ENCODE data around the gene LINC00237.
A peak's percentile ranks its signal among the peaks of the same experiment; 100 is the strongest.

Gene LINC00237

GRCh38 chr20:21090111-21090618, 16.0 kb downstream of the LINC00237 start:
- peaks cover 46% of the 10 kb centered on the region for H3K27me3 ChIP-seq (ENCODE audit: insufficient read depth, low read length)

DNA sequence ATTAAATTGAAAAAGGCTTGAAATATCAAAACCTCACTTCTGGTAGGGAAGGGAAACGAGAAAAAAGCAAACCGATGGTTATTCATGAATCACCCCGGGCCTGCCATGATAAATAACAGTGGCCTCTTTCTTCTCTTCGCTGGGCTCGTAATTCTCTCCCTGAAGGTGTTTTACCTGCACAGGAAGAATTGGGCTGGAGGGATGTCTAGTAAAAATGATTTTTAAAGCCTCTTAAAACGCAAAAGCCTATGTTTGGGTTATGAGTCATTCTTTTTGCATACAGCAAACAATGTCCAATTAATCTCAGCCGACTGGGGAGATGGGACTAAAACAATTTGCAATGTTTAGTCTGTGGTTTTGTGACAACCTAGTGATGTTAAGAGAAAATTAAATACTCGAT, 16.8 kb downstream of the LINC00237 start:
- Histone ChIP-seq H3K9ac (ENCODE audit: low read depth, low read length) (no peak overlapping the region), H3K9me3 (ENCODE audit: insufficient read depth, low read depth, low read length) (no peaks in the 10 kb centered on the region), H3K27me3 (ENCODE audit: insufficient read depth, low read length) (peaks cover 42% of the 10 kb centered on the region), H3K4me1 (ENCODE audit: insufficient read depth, low read length) (peaks cover 28% of the 10 kb centered on the region), H3K36me3 (ENCODE audit: insufficient read depth, low read depth, low read length) (no peaks in the 10 kb centered on the region), H3K27ac (ENCODE audit: low read length) (no peak overlapping the region), H3K4me3 (ENCODE audit: low read length) (peak overlapping the region; percentile 41; the same call in 1 of the 2 replicates)

More at GRCh38 chr20:21090111-21090618, 16.0 kb downstream of the LINC00237 start:
- Histone ChIP-seq H3K36me3 (ENCODE audit: insufficient read depth, low read depth, low read length) (no peaks in the 10 kb centered on the region), H3K9me3 (ENCODE audit: insufficient read depth, low read depth, low read length) (no peaks in the 10 kb centered on the region), H3K4me1 (ENCODE audit: insufficient read depth, low read length) (peaks cover 28% of the 10 kb centered on the region), H3K9ac (ENCODE audit: low read depth, low read length) (peak overlapping the region; percentile 9; the same call in 1 of the 2 replicates), H3K4me3 (ENCODE audit: low read length) (peak overlapping the region; percentile 41; the same call in 1 of the 2 replicates), H3K27ac (ENCODE audit: low read length) (no peak overlapping the region)

DNA sequence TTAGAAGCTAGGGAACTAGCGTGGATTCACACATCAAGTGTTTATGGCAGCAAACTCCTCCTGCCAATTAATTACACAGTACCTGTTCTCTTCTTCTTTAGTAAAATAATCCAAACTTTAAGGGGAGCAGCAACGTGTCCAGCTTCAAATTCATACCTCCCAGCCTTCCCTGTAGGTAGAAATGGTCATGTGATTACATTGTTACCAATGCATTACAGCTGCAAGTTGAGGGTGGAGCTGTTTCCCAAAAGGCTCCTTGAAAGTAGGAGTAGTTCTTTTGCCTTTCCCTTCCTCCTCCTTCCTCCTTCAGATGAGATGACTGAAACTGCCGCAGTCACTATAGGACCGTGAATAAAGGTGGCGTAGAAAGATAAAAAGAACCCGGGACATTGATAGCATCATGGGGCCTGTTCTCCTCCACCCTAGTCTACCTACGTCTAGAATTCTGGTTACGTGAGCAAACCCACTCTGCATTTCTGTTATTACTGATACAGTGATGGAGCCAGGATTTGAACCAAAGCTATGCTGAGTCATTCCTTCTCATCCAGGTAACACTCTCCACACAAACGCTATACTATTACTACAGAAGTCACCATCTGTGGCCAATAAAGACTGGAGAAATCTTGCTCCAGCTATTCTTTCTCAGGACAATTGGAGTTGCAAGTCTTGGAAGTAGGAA, 18.2 kb downstream of the LINC00237 start:
- Histone ChIP-seq H3K9me3 (ENCODE audit: insufficient read depth, low read depth, low read length) (no peaks in the 10 kb centered on the region), H3K4me1 (ENCODE audit: insufficient read depth, low read length) (peaks cover 28% of the 10 kb centered on the region), H3K27me3 (ENCODE audit: insufficient read depth, low read length) (peaks cover 28% of the 10 kb centered on the region), H3K9ac (ENCODE audit: low read depth, low read length) (no peak overlapping the region), H3K36me3 (ENCODE audit: insufficient read depth, low read depth, low read length) (no peaks in the 10 kb centered on the region), H3K4me3 (ENCODE audit: low read length) (no peak overlapping the region), H3K27ac (ENCODE audit: low read length) (no peak overlapping the region)

DNA sequence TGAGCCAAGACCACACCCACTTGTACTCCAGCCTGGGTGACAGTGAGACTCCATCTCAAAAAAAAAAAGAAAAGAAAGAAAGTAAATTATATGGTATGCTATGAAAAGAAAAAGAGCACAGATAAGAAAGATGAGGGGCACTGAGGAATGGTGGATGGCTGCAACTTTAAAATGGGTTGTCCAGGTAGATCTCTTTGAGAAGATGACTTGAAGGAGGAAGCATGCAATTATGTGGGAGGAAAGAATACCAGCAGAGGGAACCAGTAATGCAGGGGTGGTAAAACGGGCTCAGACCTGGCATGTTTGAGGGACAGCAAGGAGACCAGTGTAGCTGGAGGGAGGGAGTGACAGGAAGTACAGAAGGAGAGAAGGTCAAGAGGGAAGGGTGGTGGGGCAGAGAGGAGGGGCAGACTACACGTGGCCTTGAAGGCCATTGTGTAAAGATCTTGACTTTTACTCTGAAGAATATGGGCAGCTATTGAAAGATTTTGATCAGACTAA, 22.3 kb downstream of the LINC00237 start:
- no peaks in the 10 kb centered on the region for H3K9me3 ChIP-seq (ENCODE audit: insufficient read depth, low read depth, low read length)
- no peak overlapping the region for H3K9ac ChIP-seq (ENCODE audit: low read depth, low read length)
- no peaks in the 10 kb centered on the region for H3K36me3 ChIP-seq (ENCODE audit: insufficient read depth, low read depth, low read length)
- H3K27me3 ChIP-seq (ENCODE audit: insufficient read depth, low read length): no peaks in the 10 kb centered on the region
- no peak overlapping the region for H3K4me3 ChIP-seq (ENCODE audit: low read length)
- peaks cover under 1% of the 10 kb centered on the region; the same call in 1 of the 2 replicates for H3K4me1 ChIP-seq (ENCODE audit: insufficient read depth, low read length)
- H3K27ac ChIP-seq (ENCODE audit: low read length): no peak overlapping the region

GRCh38 chr20:21082584-21082983, 23.6 kb downstream of the LINC00237 start:
- H3K4me3 ChIP-seq (ENCODE audit: low read length): no peak overlapping the region
- no peaks in the 10 kb centered on the region for H3K9me3 ChIP-seq (ENCODE audit: insufficient read depth, low read depth, low read length)
- H3K27me3 ChIP-seq (ENCODE audit: insufficient read depth, low read length): no peaks in the 10 kb centered on the region
- H3K4me1 ChIP-seq (ENCODE audit: insufficient read depth, low read length): no peaks in the 10 kb centered on the region
- H3K9ac ChIP-seq (ENCODE audit: low read depth, low read length): no peak overlapping the region
- no peak overlapping the region for H3K27ac ChIP-seq (ENCODE audit: low read length)
- no peaks in the 10 kb centered on the region for H3K36me3 ChIP-seq (ENCODE audit: insufficient read depth, low read depth, low read length)

DNA sequence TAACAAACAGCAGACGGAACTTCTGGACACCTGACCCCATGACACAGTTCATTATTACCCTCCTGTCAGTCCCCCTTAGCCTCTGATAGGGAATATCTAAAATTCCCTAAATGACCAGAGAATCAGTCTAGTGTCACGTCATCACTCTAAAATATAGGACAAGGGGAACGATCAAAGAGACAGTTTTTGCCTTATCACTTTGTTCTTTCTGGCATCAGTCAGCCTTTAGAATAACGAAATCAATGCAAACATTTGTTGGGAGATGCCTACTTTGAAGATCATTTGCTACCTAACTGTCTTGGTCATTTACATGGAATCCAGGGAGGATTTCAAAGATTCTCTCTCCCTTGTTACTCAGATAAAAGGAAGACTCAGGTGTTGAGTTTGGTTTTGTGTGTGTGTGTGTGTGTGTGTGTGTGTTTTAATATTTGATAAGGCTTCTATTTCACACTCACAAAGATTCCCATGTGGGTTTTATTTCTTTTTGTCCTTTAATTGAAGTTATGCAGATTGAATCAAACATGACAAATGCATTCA, 28.3 kb downstream of the LINC00237 start:
- Histone ChIP-seq H3K9ac (ENCODE audit: low read depth, low read length) (no peak overlapping the region), H3K27me3 (ENCODE audit: insufficient read depth, low read length) (no peaks in the 10 kb centered on the region), H3K27ac (ENCODE audit: low read length) (no peak overlapping the region), H3K4me1 (ENCODE audit: insufficient read depth, low read length) (no peaks in the 10 kb centered on the region), H3K36me3 (ENCODE audit: insufficient read depth, low read depth, low read length) (no peaks in the 10 kb centered on the region), H3K4me3 (ENCODE audit: low read length) (no peak overlapping the region), H3K9me3 (ENCODE audit: insufficient read depth, low read depth, low read length) (no peaks in the 10 kb centered on the region)

GRCh38 chr20:21076073-21076472, 30.1 kb downstream of the LINC00237 start:
- no peaks in the 10 kb centered on the region for H3K27me3 ChIP-seq (ENCODE audit: insufficient read depth, low read length)
- no peak overlapping the region for H3K27ac ChIP-seq (ENCODE audit: low read length)
- no peaks in the 10 kb centered on the region for H3K4me1 ChIP-seq (ENCODE audit: insufficient read depth, low read length)
- no peak overlapping the region for H3K9ac ChIP-seq (ENCODE audit: low read depth, low read length)
- H3K4me3 ChIP-seq (ENCODE audit: low read length): no peak overlapping the region
- no peaks in the 10 kb centered on the region for H3K36me3 ChIP-seq (ENCODE audit: insufficient read depth, low read depth, low read length)
- H3K9me3 ChIP-seq (ENCODE audit: insufficient read depth, low read depth, low read length): no peaks in the 10 kb centered on the region

DNA sequence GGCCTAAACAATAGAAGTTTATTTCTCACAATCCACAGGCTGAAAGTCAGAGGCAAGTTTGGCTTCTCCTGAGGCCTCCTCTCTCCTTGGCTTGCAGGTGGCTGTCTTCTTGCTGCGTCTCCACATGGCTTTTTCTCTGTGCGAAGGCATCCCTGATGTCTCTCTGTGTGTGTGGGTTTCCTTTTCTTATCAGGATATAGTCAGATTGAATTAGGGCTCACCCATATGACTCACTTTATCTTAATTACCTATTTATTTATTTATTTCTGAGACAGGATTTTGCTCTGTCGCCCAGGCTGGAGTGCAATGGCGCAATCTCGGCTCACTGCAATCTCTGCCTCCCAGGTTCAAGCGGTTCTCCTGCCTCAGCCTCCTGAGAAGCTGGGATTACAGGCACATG, 30.7 kb downstream of the LINC00237 start:
- H3K36me3 ChIP-seq (ENCODE audit: insufficient read depth, low read depth, low read length): no peaks in the 10 kb centered on the region
- no peak overlapping the region for H3K27ac ChIP-seq (ENCODE audit: low read length)
- no peaks in the 10 kb centered on the region for H3K4me1 ChIP-seq (ENCODE audit: insufficient read depth, low read length)
- H3K4me3 ChIP-seq (ENCODE audit: low read length): no peak overlapping the region
- H3K9me3 ChIP-seq (ENCODE audit: insufficient read depth, low read depth, low read length): no peaks in the 10 kb centered on the region
- no peaks in the 10 kb centered on the region for H3K27me3 ChIP-seq (ENCODE audit: insufficient read depth, low read length)
- no peak overlapping the region for H3K9ac ChIP-seq (ENCODE audit: low read depth, low read length)

DNA sequence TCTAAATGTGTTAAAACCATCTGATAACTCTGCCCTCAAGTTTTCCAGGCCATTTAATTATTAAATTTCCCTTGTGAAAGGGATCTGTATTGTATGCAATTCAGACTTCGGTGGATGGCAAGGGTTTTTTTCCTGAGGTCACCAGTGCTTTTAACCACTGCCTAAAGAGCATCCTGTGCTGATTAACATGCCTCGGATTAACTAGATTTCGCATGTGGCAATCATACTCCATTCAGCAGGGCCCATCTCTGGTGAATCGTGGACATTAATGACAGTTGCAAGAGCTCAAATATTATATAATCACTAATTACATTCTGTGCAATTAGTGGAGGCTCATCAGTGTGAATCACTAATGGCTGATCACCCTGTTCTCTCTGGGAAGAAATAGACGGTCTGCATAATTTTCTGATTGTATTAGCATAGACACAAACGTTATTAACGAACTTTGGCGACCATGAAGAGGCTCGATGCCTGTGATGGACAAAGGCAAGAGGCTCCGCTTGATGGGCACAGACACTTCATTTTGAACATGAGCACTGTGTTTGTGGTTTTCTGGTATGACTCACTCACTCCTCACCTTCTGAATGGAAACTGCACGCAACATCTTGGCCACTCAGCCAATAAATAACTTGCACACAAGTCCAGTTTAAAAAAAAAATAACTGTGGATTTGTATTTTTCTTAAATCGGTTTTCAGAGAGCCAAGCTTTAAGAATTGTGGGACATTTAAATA, 31.4 kb downstream of the LINC00237 start:
- Histone ChIP-seq H3K4me1 (ENCODE audit: insufficient read depth, low read length) (no peaks in the 10 kb centered on the region), H3K36me3 (ENCODE audit: insufficient read depth, low read depth, low read length) (no peaks in the 10 kb centered on the region), H3K9ac (ENCODE audit: low read depth, low read length) (no peak overlapping the region), H3K27ac (ENCODE audit: low read length) (no peak overlapping the region), H3K9me3 (ENCODE audit: insufficient read depth, low read depth, low read length) (no peaks in the 10 kb centered on the region), H3K27me3 (ENCODE audit: insufficient read depth, low read length) (no peaks in the 10 kb centered on the region), H3K4me3 (ENCODE audit: low read length) (no peak overlapping the region)

DNA sequence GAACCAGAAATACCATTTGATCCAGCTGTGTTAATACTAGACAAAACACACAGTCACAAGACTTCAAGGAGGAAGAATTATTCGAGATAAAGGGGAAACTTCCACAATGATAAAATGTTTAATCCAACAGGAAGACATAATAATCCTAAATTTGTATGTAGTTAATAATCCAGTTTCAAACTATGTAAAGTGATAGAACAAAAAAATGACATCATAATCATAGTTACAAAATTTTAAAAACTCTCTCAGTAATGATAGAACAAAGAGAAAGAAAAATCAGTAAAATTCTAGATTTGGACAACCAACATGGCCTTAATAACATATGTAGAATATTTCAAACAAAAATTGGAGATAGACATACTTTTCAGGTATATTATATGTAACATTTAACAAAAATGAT, 38.9 kb downstream of the LINC00237 start:
- Histone ChIP-seq H3K4me1 (ENCODE audit: insufficient read depth, low read length) (no peaks in the 10 kb centered on the region), H3K27ac (ENCODE audit: low read length) (no peak overlapping the region), H3K9ac (ENCODE audit: low read depth, low read length) (no peak overlapping the region), H3K4me3 (ENCODE audit: low read length) (no peak overlapping the region), H3K9me3 (ENCODE audit: insufficient read depth, low read depth, low read length) (no peaks in the 10 kb centered on the region), H3K36me3 (ENCODE audit: insufficient read depth, low read depth, low read length) (no peaks in the 10 kb centered on the region), H3K27me3 (ENCODE audit: insufficient read depth, low read length) (no peaks in the 10 kb centered on the region)

DNA sequence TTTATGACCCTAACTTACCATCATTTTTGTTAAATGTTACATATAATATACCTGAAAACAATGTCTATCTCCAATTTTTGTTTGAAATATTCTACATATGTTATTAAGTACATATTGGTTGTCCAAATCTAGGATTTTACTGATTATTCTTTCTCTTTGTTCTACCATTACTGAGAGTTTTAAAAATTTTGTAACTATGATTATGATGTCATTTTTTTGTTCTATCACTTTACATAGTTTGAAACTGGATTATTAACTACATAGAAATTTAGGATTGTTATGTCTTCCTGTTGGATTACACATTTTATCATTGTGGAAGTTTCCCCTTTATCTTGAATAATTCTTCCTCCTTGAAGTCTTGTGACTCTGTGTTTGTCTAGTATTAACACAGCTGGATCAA, 41.2 kb downstream of the LINC00237 start:
- H3K9me3 ChIP-seq (ENCODE audit: insufficient read depth, low read depth, low read length): no peaks in the 10 kb centered on the region
- no peak overlapping the region for H3K9ac ChIP-seq (ENCODE audit: low read depth, low read length)
- H3K27me3 ChIP-seq (ENCODE audit: insufficient read depth, low read length): no peaks in the 10 kb centered on the region
- no peaks in the 10 kb centered on the region for H3K36me3 ChIP-seq (ENCODE audit: insufficient read depth, low read depth, low read length)
- H3K4me3 ChIP-seq (ENCODE audit: low read length): no peak overlapping the region
- H3K4me1 ChIP-seq (ENCODE audit: insufficient read depth, low read length): no peaks in the 10 kb centered on the region
- no peak overlapping the region for H3K27ac ChIP-seq (ENCODE audit: low read length)

Measured in iPS-20b (cell line).